SJCRH30 (cell line): ENCODE data around the gene MEDAG. TPM values are rescaled to one million over a fixed set of nuclear protein-coding genes. Genes with fewer than 3 reads are reported as not detected.

Experiments used
- DNase-seq, 2 experiments: peaks; one replicate each; pipeline ENCODE4 v3.0.0-alpha.2; 2015 to 2020
- H3K27ac ChIP-seq: fragments of 250-450 bp; sonication (Bioruptor Pico); 2 replicates; pipeline ENCODE4 v1.5.1; 2020; ENCODE audit warnings: mild to moderate bottlenecking, moderate library complexity
- H3K27me3 ChIP-seq: fragments of 250-450 bp; sonication (Bioruptor Pico); 2 replicates; pipeline ENCODE4 v1.5.1; 2020; ENCODE audit warnings: mild to moderate bottlenecking, moderate library complexity
- H3K36me3 ChIP-seq: fragments of 250-450 bp; sonication (Bioruptor Pico); 2 replicates; pipeline ENCODE4 v1.5.1; 2020; ENCODE audit warnings: mild to moderate bottlenecking, moderate library complexity
- H3K4me1 ChIP-seq: fragments of 250-450 bp; sonication (Bioruptor Pico); 2 replicates; pipeline ENCODE4 v1.5.1; 2020; ENCODE audit warnings: mild to moderate bottlenecking, moderate library complexity
- H3K4me3 ChIP-seq: fragments of 250-450 bp; sonication (Bioruptor Pico); 2 replicates; pipeline ENCODE4 v1.5.1; 2020; ENCODE audit warnings: mild to moderate bottlenecking, moderate library complexity
- H3K9me3 ChIP-seq: fragments of 250-450 bp; sonication (Bioruptor Pico); replicated peaks from 2 replicates; pipeline ENCODE4 v1.5.1; 2020; ENCODE audit warnings: mild to moderate bottlenecking, moderate library complexity
- total RNA-seq: library from RNA; depleted of rRNA; stranded (reverse); fragments of >200 nt; shearing (Covaris generic); gene quantifications from 2 replicates; pipeline ENCODE4 v1.2.3, GENCODE V29; 2014

MEDAG gene
- total RNA-seq, 1 experiment from 2014 or later = 56.1 TPM

DNA sequence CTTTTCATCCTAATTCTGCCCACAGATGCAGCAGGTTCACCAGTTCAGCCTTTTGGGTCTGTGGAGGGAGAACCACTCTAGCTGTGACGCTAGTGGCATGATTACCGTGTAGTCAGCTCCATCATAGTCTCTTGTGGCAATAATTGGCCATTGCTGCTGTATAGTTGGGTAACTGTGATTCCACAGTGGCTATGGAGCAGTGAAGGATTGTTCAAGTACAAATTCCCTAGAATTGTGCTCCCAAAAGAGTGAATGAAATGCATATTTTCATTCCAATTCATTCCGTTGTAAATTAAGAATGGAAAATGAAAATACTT lies 27.2 kb downstream of the MEDAG start:
- DNase-seq = no peak
- H3K36me3 ChIP-seq = no peaks in the 10 kb centered on the region
- no peaks in the 10 kb centered on the region for H3K9me3 ChIP-seq
- no peak overlapping the region for H3K27ac ChIP-seq
- H3K4me3 ChIP-seq = no peak overlapping the region
- H3K27me3 ChIP-seq = no peaks in the 10 kb centered on the region
- H3K4me1 ChIP-seq = no peaks in the 10 kb centered on the region

DNA sequence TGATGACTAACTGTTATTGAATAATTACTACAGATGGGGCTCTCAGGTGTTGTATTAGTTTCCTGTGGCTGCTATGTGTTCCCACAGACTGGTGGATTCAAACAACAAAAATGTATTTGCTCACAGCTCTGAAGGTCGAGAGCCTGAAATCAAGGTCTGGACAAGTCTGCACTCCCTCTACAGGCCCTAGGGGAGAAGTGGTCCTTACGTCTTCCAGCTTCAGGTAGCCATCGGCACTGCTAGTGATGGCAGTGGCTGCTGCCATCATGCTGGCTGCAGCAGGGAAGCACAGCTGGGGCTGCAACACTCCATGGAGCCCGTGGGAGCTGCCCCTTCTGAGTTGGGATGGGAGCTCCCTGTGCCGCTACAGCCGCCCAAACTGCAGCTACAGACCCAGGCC lies 28.3 kb downstream of the MEDAG start:
- Histone ChIP-seq H3K36me3 (no peaks in the 10 kb centered on the region), H3K4me3 (no peak overlapping the region), H3K27ac (no peak overlapping the region), H3K9me3 (no peaks in the 10 kb centered on the region), H3K4me1 (no peaks in the 10 kb centered on the region), H3K27me3 (no peaks in the 10 kb centered on the region)
- no peak for DNase-seq

DNA sequence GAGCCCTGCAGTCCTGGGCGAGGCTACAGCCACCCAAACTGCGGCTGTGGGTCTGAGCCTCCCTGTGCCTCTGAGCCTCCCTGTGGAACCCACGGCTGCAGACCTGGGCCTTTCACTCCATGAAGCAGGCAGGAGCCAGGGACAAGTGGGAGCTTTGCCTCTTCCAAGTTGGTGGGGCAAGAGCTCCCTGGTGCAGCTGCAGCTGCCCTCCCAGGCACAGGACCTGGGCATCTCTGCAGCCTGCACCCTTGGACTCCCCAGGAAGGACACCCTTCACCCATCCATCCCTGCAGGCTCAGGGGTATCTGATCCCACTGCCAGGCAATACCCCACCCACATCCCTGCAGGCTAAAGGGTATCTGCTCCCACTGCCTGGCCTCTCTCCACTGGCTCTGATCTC lies 28.7 kb downstream of the MEDAG start:
- Histone ChIP-seq H3K4me3 (no peak overlapping the region), H3K27ac (no peak overlapping the region), H3K4me1 (no peaks in the 10 kb centered on the region), H3K36me3 (no peaks in the 10 kb centered on the region), H3K9me3 (no peaks in the 10 kb centered on the region), H3K27me3 (no peaks in the 10 kb centered on the region)
- DNase-seq = no peak

DNA sequence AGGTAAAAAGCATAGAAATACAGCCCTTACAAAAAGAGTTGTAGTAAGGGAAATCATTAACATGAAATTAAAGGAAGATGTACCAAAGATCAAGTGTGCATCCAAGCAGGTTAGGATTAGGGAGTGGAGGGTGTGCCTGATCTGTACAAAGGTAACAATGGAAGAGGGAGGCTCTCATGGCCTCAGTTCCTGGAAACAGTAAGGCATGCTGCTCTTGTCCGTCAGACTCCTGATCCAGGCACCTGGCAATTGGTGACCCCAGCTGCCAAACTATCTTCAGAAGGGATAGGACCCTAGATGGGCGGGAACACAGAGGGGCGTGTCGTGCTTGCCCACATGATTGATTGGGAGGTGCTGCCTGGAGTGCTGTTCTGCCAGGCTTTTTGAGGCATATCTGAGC lies 30.9 kb downstream of the MEDAG start:
- no peaks in the 10 kb centered on the region for H3K9me3 ChIP-seq
- no peak for DNase-seq
- no peak overlapping the region for H3K27ac ChIP-seq
- H3K27me3 ChIP-seq = no peaks in the 10 kb centered on the region
- no peaks in the 10 kb centered on the region for H3K36me3 ChIP-seq
- H3K4me3 ChIP-seq = no peak overlapping the region
- H3K4me1 ChIP-seq = no peaks in the 10 kb centered on the region

DNA sequence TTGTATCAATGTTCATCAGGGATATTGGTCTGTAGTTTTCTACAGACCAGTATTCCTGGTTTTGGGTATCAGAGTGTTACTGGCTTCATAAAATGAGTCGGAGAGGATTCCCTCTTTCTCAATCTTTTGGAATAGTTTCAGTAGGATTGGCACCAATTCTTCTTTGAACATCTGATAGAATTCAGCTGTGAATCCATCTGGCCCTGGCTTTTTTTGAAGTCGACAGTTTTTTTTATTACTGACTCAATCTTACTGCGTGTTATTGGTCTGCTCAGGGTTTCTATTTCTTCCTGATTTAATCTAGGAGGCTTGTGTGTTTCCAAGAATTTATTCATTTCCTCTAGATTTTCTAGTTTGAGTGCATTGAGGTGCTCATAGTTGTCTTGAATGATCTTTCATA lies 37.8 kb downstream of the MEDAG start:
- DNase-seq = no peak
- no peaks in the 10 kb centered on the region for H3K27me3 ChIP-seq
- H3K27ac ChIP-seq = no peak overlapping the region
- H3K4me1 ChIP-seq = no peaks in the 10 kb centered on the region
- H3K36me3 ChIP-seq = no peaks in the 10 kb centered on the region
- H3K4me3 ChIP-seq = no peak overlapping the region
- H3K9me3 ChIP-seq = peaks cover 11% of the 10 kb centered on the region

DNA sequence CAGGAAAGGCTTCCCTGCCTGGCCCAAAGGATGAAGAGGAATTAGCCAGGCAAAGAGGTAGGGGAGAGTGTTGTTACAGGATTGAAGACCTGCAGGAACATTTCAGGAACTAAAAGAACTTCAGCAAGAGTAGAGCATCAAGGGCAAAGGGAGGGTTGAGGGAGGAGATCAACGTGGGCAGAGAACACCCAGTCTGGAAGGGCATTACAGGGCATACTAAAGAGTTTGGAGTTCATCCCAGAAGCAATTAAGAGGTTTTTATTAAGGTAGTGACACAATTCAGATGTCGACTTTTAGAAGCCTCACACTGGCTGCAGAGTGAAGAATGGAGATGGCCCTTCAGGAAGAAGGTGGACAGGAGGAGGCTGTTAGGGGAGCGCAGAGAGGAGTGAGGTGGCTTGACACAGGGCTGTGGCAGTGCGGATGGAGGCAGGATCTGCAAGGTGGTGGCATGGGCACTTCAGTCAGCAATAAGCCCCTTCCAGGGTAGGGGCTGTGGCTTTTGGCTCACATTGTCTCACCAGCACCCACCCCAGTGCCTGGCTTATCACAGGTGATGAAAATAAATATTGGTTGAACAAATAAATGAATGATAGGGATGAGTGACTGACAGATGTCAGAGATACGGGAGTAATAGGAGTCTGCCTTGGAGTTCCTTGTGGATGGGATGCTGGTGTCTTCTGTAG lies 51.3 kb downstream of the MEDAG start:
- Histone ChIP-seq H3K4me3 (no peak overlapping the region), H3K27me3 (no peaks in the 10 kb centered on the region), H3K27ac (no peak overlapping the region), H3K36me3 (no peaks in the 10 kb centered on the region), H3K4me1 (no peaks in the 10 kb centered on the region), H3K9me3 (peaks cover 4% of the 10 kb centered on the region; the same call in 1 of the 2 replicates)
- DNase-seq = no peak

DNA sequence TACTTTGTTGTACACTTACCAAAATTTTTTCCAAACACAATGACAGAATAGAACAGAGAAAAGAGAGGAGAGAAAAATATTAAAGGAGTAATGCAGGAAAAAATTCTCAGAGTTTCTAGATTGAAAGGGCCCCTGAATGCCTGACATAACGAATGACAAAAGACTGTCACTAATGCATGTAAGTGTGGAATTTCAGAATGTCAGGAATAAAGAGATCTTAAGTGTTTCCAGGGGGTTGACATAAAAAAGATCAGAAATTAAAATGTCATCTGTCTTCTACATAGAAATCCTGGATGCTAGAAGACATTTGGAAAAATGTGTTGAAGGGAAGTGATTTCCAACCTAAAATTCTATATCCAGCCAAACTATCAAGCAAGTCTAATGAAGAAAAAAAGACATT lies 53.6 kb downstream of the MEDAG start:
- H3K27ac ChIP-seq = no peak overlapping the region
- H3K4me3 ChIP-seq = no peak overlapping the region
- no peak for DNase-seq
- peaks cover 4% of the 10 kb centered on the region; the same call in 1 of the 2 replicates for H3K9me3 ChIP-seq
- no peaks in the 10 kb centered on the region for H3K27me3 ChIP-seq
- H3K36me3 ChIP-seq = no peaks in the 10 kb centered on the region
- no peaks in the 10 kb centered on the region for H3K4me1 ChIP-seq

DNA sequence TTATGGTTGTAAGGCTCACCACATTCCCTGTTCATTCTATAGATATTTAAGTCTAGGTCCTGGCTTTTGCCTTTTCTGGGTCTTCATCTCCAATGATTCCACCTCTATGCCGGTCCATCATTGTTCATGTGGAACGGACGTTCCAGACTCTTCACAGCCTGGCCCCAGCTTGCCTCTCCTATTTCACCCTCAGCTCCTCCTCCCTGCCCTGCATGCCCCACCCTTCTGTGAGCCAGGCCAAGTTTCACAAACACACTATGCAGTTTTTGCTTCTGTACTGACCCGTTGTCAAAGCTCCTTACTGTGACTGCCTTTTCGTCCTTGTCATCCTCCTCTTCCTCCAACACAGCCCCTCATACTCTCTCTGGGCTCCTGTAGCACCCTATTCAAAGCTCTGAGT lies 57.7 kb downstream of the MEDAG start:
- H3K4me3 ChIP-seq = no peak overlapping the region
- H3K27ac ChIP-seq = no peak overlapping the region
- no peaks in the 10 kb centered on the region; the same call in 1 of the 2 replicates for H3K27me3 ChIP-seq
- H3K4me1 ChIP-seq = no peaks in the 10 kb centered on the region
- peaks cover 4% of the 10 kb centered on the region; the same call in 1 of the 2 replicates for H3K9me3 ChIP-seq
- DNase-seq = peak; percentile 40 to 65
- H3K36me3 ChIP-seq = no peaks in the 10 kb centered on the region

DNA sequence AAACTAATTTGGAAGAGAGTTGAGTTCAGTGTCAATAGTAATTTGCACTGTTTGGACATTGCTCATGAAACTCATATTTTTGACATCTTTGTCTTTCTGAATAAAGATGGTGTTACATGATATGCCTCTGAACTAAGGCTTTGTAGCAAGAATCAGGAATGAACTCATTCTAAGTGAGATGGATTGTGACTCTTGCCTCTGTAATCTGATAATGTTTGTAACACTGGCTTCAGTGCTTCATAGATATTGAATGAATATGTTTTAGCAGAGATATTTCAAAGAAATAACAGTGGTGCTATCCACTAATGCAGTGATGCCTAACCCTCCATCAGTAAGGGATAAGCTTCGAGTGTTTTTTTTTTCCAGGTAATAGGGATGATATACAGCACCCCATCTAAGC lies 59.3 kb downstream of the MEDAG start:
- no peak for DNase-seq
- no peaks in the 10 kb centered on the region for H3K9me3 ChIP-seq
- H3K27ac ChIP-seq = no peak overlapping the region
- H3K4me1 ChIP-seq = no peaks in the 10 kb centered on the region
- no peak overlapping the region for H3K4me3 ChIP-seq
- H3K36me3 ChIP-seq = no peaks in the 10 kb centered on the region
- no peaks in the 10 kb centered on the region; the same call in 1 of the 2 replicates for H3K27me3 ChIP-seq

DNA sequence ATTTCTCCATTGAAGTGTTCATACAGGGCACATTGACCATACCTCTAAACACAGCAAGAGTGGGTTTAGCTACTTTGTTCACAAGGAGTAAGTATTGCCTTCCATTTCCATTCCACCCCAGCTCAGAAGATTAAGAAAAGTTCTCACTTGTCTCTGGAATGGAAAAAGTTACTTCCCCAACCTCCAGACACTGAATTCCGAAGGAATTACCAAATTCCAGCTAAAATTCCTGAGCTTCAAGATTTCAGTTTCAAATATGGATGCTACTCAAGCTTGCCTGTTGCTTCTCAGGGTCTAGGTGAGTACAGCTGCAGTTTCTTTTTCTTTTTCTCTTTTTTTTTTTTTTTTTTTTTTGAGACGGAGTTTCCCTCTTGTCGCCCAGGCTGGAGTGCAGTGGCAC lies 60.0 kb downstream of the MEDAG start:
- H3K4me1 ChIP-seq = no peaks in the 10 kb centered on the region
- DNase-seq = no peak

DNA sequence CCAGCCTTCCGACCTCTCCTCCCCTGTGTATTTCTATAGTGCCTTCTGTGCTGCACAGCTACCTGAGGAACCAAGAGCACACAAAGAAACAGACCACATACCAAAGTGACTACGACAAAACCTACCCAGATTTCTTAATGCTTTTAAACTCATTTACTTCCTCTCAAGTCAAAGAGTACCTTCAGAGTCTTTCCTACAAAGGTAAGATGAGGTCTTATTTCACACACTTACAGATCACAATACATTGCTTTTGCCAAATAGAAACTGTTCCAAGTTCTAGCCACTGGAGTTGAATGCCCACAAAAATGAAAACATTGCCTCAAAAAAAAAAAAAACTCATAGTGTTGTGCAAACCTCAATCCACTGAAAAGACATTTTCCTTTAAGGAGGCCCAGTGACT lies 62.8 kb downstream of the MEDAG start:
- no peaks in the 10 kb centered on the region for H3K9me3 ChIP-seq
- DNase-seq = no peak
- no peaks in the 10 kb centered on the region for H3K36me3 ChIP-seq
- no peaks in the 10 kb centered on the region for H3K4me1 ChIP-seq
- H3K27ac ChIP-seq = no peak overlapping the region
- H3K27me3 ChIP-seq = no peaks in the 10 kb centered on the region; the same call in 1 of the 2 replicates
- no peak overlapping the region for H3K4me3 ChIP-seq

More for the DNA sequence above, 60.0 kb downstream of the MEDAG start:
- no peak overlapping the region for H3K4me3 ChIP-seq
- no peak overlapping the region for H3K27ac ChIP-seq
- H3K36me3 ChIP-seq = no peaks in the 10 kb centered on the region
- no peaks in the 10 kb centered on the region; the same call in 1 of the 2 replicates for H3K27me3 ChIP-seq
- no peaks in the 10 kb centered on the region for H3K9me3 ChIP-seq

DNA sequence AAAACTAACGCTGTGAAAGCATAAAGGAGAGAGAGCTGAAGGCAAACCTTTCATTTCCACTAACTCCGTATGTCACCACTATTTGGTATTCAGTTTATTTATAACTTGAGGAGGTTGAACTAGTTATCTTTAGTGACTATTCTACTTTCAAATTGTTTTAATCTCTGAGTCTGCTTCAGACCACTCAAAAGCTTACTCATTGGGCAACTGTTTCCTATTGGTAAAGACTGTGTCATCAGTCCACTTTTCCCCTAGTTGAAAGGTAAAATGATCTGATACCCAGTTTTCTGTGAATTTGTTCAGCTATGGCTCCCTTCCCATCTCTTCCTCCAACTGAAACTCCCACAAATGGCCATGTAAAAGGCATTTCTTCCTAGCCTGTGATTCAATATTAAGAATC lies 65.5 kb downstream of the MEDAG start:
- Histone ChIP-seq H3K27me3 (no peaks in the 10 kb centered on the region; the same call in 1 of the 2 replicates), H3K4me1 (no peaks in the 10 kb centered on the region), H3K4me3 (no peak overlapping the region), H3K36me3 (no peaks in the 10 kb centered on the region), H3K27ac (no peak overlapping the region), H3K9me3 (no peaks in the 10 kb centered on the region)
- no peak for DNase-seq

DNA sequence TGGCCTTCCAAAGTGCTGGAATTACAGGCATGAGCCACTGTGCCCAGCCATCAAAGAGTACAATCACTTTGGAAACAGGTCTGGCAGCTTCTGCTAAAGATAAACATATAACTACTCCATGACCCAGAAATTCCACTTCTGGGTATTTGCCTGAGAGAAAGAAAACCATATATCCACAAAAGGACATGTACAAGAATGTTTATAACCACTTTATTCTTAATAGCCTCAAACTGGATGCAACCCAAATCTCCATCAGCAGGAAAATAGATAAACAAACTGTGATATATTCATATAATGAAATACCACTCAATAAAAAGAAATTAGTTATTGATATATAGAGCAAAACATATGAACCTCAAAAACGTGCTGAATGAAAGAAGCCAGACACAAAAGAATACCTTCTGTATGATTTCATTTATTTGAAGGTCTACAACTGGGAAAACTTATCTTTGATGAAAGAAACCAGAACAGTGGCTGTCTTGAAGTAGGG lies 66.9 kb downstream of the MEDAG start:
- H3K4me1 ChIP-seq = peaks cover 8% of the 10 kb centered on the region
- no peaks in the 10 kb centered on the region for H3K9me3 ChIP-seq
- H3K4me3 ChIP-seq = no peak overlapping the region

DNA sequence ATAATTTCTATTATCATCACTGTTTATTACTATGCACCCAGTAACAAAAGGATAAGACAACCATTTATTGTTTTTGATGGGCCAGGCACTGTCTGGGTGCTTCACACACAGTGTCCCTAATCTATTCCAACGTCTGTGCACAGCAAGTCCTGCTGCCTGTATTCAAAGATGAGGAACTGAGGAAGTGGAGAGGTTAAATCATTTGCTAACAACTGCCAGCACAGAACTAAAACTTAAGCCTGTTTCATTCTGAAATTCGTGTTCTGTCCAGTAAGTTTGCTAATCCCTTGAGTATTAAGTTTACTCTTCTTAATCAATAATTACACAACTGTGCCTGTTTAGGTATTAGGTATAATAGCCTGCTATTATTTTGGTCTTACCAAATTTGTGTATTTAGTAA lies 68.3 kb downstream of the MEDAG start:
- DNase-seq = no peak
- no peak overlapping the region for H3K4me3 ChIP-seq
- H3K27me3 ChIP-seq = no peaks in the 10 kb centered on the region
- H3K27ac ChIP-seq = no peak overlapping the region
- no peaks in the 10 kb centered on the region for H3K36me3 ChIP-seq
- H3K9me3 ChIP-seq = no peaks in the 10 kb centered on the region
- H3K4me1 ChIP-seq = peaks cover 12% of the 10 kb centered on the region

More for the DNA sequence above, 66.9 kb downstream of the MEDAG start:
- H3K27me3 ChIP-seq = no peaks in the 10 kb centered on the region; the same call in 1 of the 2 replicates
- H3K36me3 ChIP-seq = no peaks in the 10 kb centered on the region
- no peak for DNase-seq
- H3K27ac ChIP-seq = no peak overlapping the region
